ENCODE results near the gene PROB1. TPM values are rescaled to one million over a fixed set of nuclear protein-coding genes. Genes with fewer than 3 reads are reported as not detected.
A peak's percentile ranks its signal among the peaks of the same experiment; 100 is the strongest.

Gene PROB1
- total and polyA plus RNA-seq, 7 donors: 15.2 to 86.7 (median 42.3) TPM

GRCh38 chr5:139430015-139430414, 35.1 kb upstream of the PROB1 start:
- WGBS, 3 donors: 89 to 95% (median 93%) methylated on average over 2 of the region's 2 CpGs
- TF ChIP-seq CTCF (IDR thresholded peaks at IDR 0.05): no peak
- ATAC-seq: no peak

GRCh38 chr5:139426203-139426885, 31.4 kb upstream of the PROB1 start:
- peaks cover 13% of the 10 kb centered on the region for H3K4me1 ChIP-seq
- DNase-seq: no peak
- H3K36me3 ChIP-seq (ENCODE audit: insufficient read depth in 1 of 2, low read depth in 1 of 2): peaks cover 4 to 82% of the 10 kb centered on the region in 2 donors
- no peak overlapping the region for H3K4me3 ChIP-seq
- H3K27ac ChIP-seq: peak overlapping the region; percentile 63
- no peaks in the 10 kb centered on the region for H3K9me3 ChIP-seq
- intact Hi-C loops (cut with DNase I): no loop called here
- 46 to 72% (median 52%) methylated on average over 8 of the region's 8 CpGs for WGBS, 3 donors
- ATAC-seq: peak; percentile 35 to 54 (median 46)
- TF ChIP-seq CTCF (IDR thresholded peaks at IDR 0.05): no peak
- no peaks in the 10 kb centered on the region for H3K27me3 ChIP-seq (ENCODE audit: insufficient read depth in 3 of 3, low read length in 2 of 3)

More at GRCh38 chr5:139430015-139430414, 35.1 kb upstream of the PROB1 start:
- H3K4me1 ChIP-seq: peaks cover 13% of the 10 kb centered on the region
- no peaks in the 10 kb centered on the region for H3K9me3 ChIP-seq
- no peaks in the 10 kb centered on the region for H3K27me3 ChIP-seq (ENCODE audit: insufficient read depth in 3 of 3, low read length in 2 of 3)
- no peak overlapping the region for H3K27ac ChIP-seq
- peaks cover 4 to 93% of the 10 kb centered on the region in 2 donors for H3K36me3 ChIP-seq (ENCODE audit: insufficient read depth in 1 of 2, low read depth in 1 of 2)
- DNase-seq: no peak
- intact Hi-C loops (cut with DNase I): no loop called here
- H3K4me3 ChIP-seq: no peak overlapping the region

GRCh38 chr5:139425497-139425896, 30.6 kb upstream of the PROB1 start:
- peak in 3 of 4 donors; percentile 26 to 72 (median 62) for ATAC-seq

GRCh38 chr5:139422307-139422893, 27.5 kb upstream of the PROB1 start:
- no peak for DNase-seq
- H3K4me1 ChIP-seq: peaks cover 38% of the 10 kb centered on the region
- ATAC-seq: peak; percentile 55 to 65 (median 62)
- H3K4me3 ChIP-seq: no peak overlapping the region
- intact Hi-C loops (cut with DNase I): loop anchor here (1.0 to 5.0 kb wide), 3 partner anchors 92 to 140 kb away; partner anchors contain the start of gene UBE2D2 (in 1 of the 2)
- H3K36me3 ChIP-seq (ENCODE audit: insufficient read depth in 1 of 2, low read depth in 1 of 2): peaks cover 0 to 49% of the 10 kb centered on the region in 2 donors
- H3K9me3 ChIP-seq: no peaks in the 10 kb centered on the region
- TF ChIP-seq CTCF (IDR thresholded peaks at IDR 0.05): peak; percentile 83
- WGBS, 3 donors: 31 to 44% (median 44%) methylated on average over 4 to 5 of the region's 5 CpGs
- H3K27ac ChIP-seq: no peak overlapping the region
- H3K27me3 ChIP-seq (ENCODE audit: insufficient read depth in 3 of 3, low read length in 2 of 3): no peaks in the 10 kb centered on the region

More at GRCh38 chr5:139425497-139425896, 30.6 kb upstream of the PROB1 start:
- 32 to 53% (median 34%) methylated on average over 5 of the region's 5 CpGs for WGBS, 3 donors
- peaks cover 13% of the 10 kb centered on the region for H3K4me1 ChIP-seq
- DNase-seq: no peak
- no peak for TF ChIP-seq CTCF (IDR thresholded peaks at IDR 0.05)
- intact Hi-C loops (cut with DNase I): no loop called here
- peaks cover 4 to 77% of the 10 kb centered on the region in 2 donors for H3K36me3 ChIP-seq (ENCODE audit: insufficient read depth in 1 of 2, low read depth in 1 of 2)
- peak overlapping the region; percentile 63 for H3K27ac ChIP-seq
- no peak overlapping the region for H3K4me3 ChIP-seq
- no peaks in the 10 kb centered on the region for H3K9me3 ChIP-seq
- H3K27me3 ChIP-seq (ENCODE audit: insufficient read depth in 3 of 3, low read length in 2 of 3): no peaks in the 10 kb centered on the region

Data from psoas muscle (tissue), 8 donors.